ENCODE measurements around the gene TIRAP.

GRCh38 chr11:126257144-126257543 is 25.7 kb upstream of the TIRAP start:
- TF ChIP-seq, protein P1, sequence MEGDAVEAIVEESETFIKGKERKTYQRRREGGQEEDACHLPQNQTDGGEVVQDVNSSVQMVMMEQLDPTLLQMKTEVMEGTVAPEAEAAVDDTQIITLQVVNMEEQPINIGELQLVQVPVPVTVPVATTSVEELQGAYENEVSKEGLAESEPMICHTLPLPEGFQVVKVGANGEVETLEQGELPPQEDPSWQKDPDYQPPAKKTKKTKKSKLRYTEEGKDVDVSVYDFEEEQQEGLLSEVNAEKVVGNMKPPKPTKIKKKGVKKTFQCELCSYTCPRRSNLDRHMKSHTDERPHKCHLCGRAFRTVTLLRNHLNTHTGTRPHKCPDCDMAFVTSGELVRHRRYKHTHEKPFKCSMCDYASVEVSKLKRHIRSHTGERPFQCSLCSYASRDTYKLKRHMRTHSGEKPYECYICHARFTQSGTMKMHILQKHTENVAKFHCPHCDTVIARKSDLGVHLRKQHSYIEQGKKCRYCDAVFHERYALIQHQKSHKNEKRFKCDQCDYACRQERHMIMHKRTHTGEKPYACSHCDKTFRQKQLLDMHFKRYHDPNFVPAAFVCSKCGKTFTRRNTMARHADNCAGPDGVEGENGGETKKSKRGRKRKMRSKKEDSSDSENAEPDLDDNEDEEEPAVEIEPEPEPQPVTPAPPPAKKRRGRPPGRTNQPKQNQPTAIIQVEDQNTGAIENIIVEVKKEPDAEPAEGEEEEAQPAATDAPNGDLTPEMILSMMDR (IDR thresholded peaks at IDR 0.05), result no peak
- no peak for TF ChIP-seq POLR2A (IDR thresholded peaks at IDR 0.05)

Measured in right lobe of liver (tissue), 4 donors.